Activated B cell treated with CpG ODN at 0.5 μM for 24 hours (primary cell): ENCODE data around the gene RCN1. TPM values are rescaled to one million over a fixed set of nuclear protein-coding genes. Genes with fewer than 3 reads are reported as not detected.
"Not testable (repeated sequence)": the region's sequence is repeated elsewhere in the genome, so short reads cannot be mapped to it uniquely, and the experiment has no call there.

Source experiments
- ATAC-seq: fragments of 200-7000 bp; cut with Tn5 transposase; one replicate; pipeline ENCODE4 v1.10.0; 2021; ENCODE audit warnings: low read depth, mild to moderate bottlenecking, moderate library complexity
- CTCF ChIA-PET: fragments of 350-600 bp; sonication (Branson Sonifier 250); formaldehyde crosslinking; loops from one replicate; lab custom pipeline; 2021; ENCODE audit warnings: antibody characterized with exemption; lab: Charles Lee
- POLR2A ChIA-PET: fragments of 350-600 bp; sonication (Branson Sonifier 250); formaldehyde crosslinking; loops from one replicate; lab custom pipeline; 2021; ENCODE audit warnings: antibody characterized with exemption; lab: Charles Lee
- DNase-seq: peaks from one replicate; pipeline ENCODE4 v3.0.0; 2022
- H3K27ac Mint-ChIP-seq: one replicate; pipeline ENCODE4 v1.8.0; 2020; ENCODE audit warnings: mixed read lengths
- H3K27me3 Mint-ChIP-seq: one replicate; pipeline ENCODE4 v1.8.0; 2021; ENCODE audit warnings: mixed read lengths
- H3K36me3 Mint-ChIP-seq: one replicate; pipeline ENCODE4 v1.8.0; 2021; ENCODE audit warnings: low read depth, mixed read lengths
- H3K4me1 Mint-ChIP-seq: one replicate; pipeline ENCODE4 v1.8.0; 2021; ENCODE audit warnings: mixed read lengths
- H3K4me3 Mint-ChIP-seq: one replicate; pipeline ENCODE4 v1.8.0; 2020; ENCODE audit warnings: mild to moderate bottlenecking, mixed read lengths
- H3K9me3 Mint-ChIP-seq: one replicate; pipeline ENCODE4 v1.8.0; 2020; ENCODE audit warnings: mixed read lengths
- intact Hi-C: fragments of 100-400 bp; cut with micrococcal nuclease; formaldehyde crosslinking; loops from one replicate; pipeline ENCODE4 v1.15.1; 2024
- total RNA-seq: library from RNA; stranded (reverse); gene quantifications from 2 replicates; pipeline ENCODE4 v1.2.3, GENCODE V29; 2022
- TF ChIP-seq, protein P1 (sequence below): fragments of 200-600 bp; IDR thresholded peaks from one replicate; pipeline ENCODE4 v1.8.0; 2022; ENCODE audit warnings: antibody characterized with exemption, mild to moderate bottlenecking

RCN1 gene
- total RNA-seq, 1 donor from 2014 or later: 15.8 TPM

DNA sequence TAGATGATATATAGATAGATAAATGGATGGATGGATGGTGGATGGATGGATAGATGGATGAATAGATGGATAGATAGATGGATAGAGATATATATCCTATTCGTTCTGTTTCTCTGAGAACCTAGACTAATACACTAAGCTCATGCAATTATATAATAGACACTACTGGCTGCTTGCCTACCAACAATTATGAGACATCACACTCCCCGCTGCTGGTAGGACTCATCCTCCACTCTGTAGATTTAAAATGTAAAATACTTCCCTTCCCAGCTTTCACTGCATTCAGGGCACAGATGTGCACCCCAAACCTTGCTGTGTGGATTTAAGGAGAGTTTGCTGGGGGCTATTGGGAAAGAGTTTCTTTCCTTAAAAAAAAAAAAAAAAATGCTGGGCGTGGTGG lies 28.3 kb upstream of the RCN1 start:
- no peaks in the 10 kb centered on the region for H3K4me1 Mint-ChIP-seq
- no peak overlapping the region for H3K27ac Mint-ChIP-seq
- no peaks in the 10 kb centered on the region for H3K9me3 Mint-ChIP-seq
- DNase-seq (no peak), ATAC-seq (no peak)
- peaks cover 8% of the 10 kb centered on the region for H3K27me3 Mint-ChIP-seq
- H3K36me3 Mint-ChIP-seq: no peaks in the 10 kb centered on the region
- POLR2A ChIA-PET: no interaction called here
- no peak overlapping the region for H3K4me3 Mint-ChIP-seq
- CTCF ChIA-PET: interaction anchor here (1.9 kb wide), 1 partner anchor 11 kb away, joined by 4 read pairs; no protein-coding TSS in a partner anchor
- intact Hi-C loops: no loop called here
- TF ChIP-seq, protein P1, sequence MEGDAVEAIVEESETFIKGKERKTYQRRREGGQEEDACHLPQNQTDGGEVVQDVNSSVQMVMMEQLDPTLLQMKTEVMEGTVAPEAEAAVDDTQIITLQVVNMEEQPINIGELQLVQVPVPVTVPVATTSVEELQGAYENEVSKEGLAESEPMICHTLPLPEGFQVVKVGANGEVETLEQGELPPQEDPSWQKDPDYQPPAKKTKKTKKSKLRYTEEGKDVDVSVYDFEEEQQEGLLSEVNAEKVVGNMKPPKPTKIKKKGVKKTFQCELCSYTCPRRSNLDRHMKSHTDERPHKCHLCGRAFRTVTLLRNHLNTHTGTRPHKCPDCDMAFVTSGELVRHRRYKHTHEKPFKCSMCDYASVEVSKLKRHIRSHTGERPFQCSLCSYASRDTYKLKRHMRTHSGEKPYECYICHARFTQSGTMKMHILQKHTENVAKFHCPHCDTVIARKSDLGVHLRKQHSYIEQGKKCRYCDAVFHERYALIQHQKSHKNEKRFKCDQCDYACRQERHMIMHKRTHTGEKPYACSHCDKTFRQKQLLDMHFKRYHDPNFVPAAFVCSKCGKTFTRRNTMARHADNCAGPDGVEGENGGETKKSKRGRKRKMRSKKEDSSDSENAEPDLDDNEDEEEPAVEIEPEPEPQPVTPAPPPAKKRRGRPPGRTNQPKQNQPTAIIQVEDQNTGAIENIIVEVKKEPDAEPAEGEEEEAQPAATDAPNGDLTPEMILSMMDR: no peak

DNA sequence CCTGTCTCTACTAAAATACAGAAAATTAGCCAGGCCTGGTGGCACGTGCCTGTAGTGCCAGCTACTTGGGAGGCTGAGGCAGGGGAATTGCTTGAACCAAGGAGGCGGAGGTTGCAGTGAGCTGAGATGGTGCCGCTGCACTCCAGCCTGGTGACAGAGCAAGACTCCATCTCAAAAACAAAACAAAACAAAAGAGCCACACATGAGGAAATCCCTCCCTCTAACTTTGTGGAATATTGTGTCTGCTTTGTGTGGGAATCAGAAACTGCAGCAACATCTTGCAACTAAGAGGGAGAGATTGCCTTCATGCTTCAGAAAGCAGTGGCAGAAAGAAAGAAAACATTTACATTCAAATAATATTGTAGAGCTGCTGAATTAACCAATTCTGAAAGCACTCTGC lies 27.8 kb upstream of the RCN1 start:
- peaks cover 11% of the 10 kb centered on the region for H3K27me3 Mint-ChIP-seq
- intact Hi-C loops, POLR2A ChIA-PET, H3K27ac Mint-ChIP-seq, H3K4me3 Mint-ChIP-seq, H3K9me3 Mint-ChIP-seq, ATAC-seq, H3K36me3 Mint-ChIP-seq, H3K4me1 Mint-ChIP-seq, DNase-seq: not testable (repeated sequence)
- CTCF ChIA-PET: interaction anchor here (1.9 kb wide), 1 partner anchor 11 kb away, joined by 4 read pairs; no protein-coding TSS in a partner anchor

DNA sequence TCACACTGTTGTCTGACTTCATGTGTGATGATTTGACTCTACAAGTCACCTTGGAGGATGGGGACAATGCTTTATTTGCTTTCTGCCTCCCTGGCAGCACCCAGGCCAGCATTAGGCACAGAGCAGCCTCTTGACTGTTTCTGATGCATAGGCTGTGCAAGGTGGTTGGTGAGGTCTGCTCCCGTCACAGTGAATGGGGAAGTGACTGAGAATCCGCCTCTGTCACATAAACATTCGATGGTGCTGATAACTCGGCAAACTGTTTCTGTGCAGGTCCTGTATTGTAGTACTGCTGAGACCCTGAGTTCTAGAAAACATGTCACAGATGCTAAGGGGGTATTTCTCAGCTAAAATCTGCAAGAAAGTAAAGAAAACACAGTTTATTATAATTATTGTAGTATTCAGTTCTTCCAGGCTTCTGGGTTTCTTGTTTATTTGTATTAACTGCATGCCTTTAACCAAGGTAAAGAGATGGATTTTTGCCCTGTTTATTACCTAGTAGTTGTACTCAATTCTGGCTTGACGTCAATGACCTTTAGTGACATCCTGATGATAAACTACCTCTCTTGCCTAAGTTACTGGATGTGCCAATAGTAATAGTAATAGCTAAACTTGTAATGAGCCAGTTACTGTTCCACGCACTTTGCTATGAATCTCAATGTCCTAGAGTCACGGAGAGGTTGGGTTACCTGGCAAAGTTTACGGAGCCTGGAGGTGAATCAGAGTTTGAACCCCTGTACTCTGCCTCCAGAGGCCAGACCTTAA lies 24.8 kb upstream of the RCN1 start:
- Mint-ChIP-seq H3K9me3 (no peaks in the 10 kb centered on the region), H3K27ac (no peak overlapping the region), H3K4me1 (no peaks in the 10 kb centered on the region), H3K36me3 (no peaks in the 10 kb centered on the region), H3K27me3 (peaks cover 14% of the 10 kb centered on the region), H3K4me3 (no peak overlapping the region)
- POLR2A ChIA-PET: no interaction called here
- intact Hi-C loops: no loop called here
- CTCF ChIA-PET: no interaction called here
- no peak for DNase-seq
- no peak for ATAC-seq
- TF ChIP-seq, protein P1: no peak

DNA sequence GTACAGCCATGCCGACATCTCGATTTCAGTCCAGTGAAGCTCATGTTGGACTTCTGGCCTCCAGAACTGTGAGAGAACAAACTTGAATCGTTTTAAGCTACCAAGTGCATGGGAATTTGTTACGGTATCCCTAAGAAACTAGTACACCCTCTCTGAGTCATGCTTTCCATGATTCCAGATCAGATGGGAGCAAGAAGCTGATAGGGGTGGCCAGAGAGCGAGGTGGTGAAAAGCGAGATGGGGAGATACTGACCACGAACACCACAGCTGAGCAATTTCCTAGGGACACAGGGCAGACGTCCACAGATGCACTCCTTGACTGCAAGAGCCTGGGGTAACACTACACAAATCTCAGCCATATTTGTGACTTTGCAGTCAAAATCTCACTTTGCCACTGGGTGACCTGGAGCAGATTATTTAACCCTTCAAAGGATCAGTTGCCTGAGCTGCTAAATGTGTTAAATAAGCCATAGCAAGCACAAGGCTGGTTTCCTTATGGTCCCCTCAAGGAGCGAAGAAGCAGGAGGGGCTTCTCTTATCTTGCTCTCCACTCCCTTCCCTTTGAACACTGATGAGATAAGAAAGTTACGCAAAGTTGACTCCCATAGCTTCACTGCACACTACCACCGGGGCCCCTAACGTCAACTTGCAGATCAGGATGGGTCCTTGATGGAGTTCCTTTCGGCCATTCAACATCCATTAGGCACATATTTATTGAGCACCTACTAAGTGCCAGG lies 22.6 kb upstream of the RCN1 start:
- TF ChIP-seq, protein P1: no peak
- no peak for ATAC-seq
- H3K4me3 Mint-ChIP-seq: no peak overlapping the region
- H3K4me1 Mint-ChIP-seq: no peaks in the 10 kb centered on the region
- CTCF ChIA-PET: interaction anchor here (2.0 kb wide), 1 partner anchor 17 kb away, joined by 5 read pairs; no protein-coding TSS in a partner anchor
- no peaks in the 10 kb centered on the region for H3K9me3 Mint-ChIP-seq
- DNase-seq: no peak
- no peak overlapping the region for H3K27ac Mint-ChIP-seq
- POLR2A ChIA-PET: no interaction called here
- H3K27me3 Mint-ChIP-seq: peaks cover 25% of the 10 kb centered on the region
- no peaks in the 10 kb centered on the region for H3K36me3 Mint-ChIP-seq
- intact Hi-C loops: no loop called here

DNA sequence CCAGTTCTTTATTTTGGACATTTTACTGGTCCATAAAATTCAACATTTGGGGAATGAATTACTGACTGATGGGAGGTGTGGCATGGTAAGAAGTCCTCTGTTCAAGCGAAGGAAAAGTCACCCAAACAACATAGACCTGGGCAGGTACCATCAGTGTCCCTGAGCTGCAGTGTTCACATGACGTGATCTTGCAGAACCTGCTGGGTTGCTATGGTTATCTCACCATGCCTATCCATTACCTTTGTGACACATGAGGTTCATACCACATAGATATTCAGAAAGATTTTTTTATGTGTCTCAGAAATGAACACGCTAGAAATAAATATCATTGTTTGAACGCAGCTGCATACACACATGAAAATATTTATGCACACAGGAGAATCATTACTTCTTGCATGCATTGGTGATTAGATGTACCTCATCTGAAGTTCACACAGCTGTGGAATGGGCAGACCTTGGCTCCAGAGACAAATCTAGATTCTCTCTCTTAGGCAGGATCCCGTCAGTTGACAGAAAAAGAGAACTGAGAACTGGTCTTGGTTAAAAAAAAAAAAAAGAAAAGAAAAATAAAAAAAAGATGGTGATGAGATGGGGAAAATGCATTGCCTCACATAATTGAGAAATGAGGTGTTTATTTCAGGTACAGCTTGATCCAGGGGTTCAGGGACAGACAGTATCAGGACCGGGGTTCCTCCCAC lies 21.4 kb upstream of the RCN1 start:
- TF ChIP-seq, protein P1: no peak
- POLR2A ChIA-PET: interaction anchor here (0.7 kb wide), 1 partner anchor 23 kb away, joined by 3 read pairs; no protein-coding TSS in a partner anchor
- H3K27me3 Mint-ChIP-seq: peaks cover 28% of the 10 kb centered on the region
- H3K9me3 Mint-ChIP-seq: no peaks in the 10 kb centered on the region
- DNase-seq: no peak
- H3K36me3 Mint-ChIP-seq: no peaks in the 10 kb centered on the region
- intact Hi-C loops: no loop called here
- no peak for ATAC-seq
- H3K4me3 Mint-ChIP-seq: no peak overlapping the region
- CTCF ChIA-PET: no interaction called here
- no peaks in the 10 kb centered on the region for H3K4me1 Mint-ChIP-seq
- no peak overlapping the region for H3K27ac Mint-ChIP-seq
